ENCODE data around the gene GPR108.

The GPR108 gene

DNA sequence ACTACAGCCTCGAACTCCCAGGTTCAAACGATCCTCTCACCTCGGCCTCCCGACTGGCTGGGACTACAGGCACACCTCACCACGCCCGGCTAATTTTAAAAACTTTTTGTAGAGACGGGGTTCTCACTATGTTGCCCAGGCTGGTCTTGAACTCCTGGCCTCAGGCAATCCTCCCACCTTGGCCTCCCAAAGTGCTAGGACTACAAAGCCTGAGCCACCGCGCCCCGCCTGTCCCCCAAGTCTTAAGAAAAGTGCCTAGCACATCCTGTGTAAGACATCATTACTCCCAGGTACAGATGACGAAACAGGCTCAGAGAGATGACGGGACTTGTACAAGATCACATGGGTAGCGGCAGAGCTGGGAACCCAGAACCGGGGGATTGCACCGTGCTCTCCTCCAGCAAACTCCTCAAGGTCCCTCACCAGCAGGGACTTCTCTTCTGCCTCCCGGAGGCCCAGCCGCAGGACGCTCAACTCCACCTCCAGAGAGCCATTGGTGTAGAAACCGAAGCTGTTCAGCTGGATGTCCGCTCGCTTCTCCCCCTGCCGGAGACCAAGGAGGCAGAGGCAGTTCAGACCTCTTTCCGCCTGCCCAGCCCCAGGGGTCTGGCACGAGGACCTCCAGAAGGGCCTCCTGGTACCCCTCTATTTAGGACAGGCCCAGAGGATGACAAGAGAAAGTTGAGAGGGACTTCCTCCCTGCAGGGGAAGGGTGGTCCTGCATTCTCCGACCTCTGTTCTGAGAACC is 1.0 kb downstream of the GPR108 start:
- DNase-seq: peak; percentile 86

GRCh38 chr19:6735181-6735911 is 2.0 kb downstream of the GPR108 start:
- no peak for DNase-seq

GRCh38 chr19:6734096-6734696 is 3.2 kb downstream of the GPR108 start:
- DNase-seq: no peak

DNA sequence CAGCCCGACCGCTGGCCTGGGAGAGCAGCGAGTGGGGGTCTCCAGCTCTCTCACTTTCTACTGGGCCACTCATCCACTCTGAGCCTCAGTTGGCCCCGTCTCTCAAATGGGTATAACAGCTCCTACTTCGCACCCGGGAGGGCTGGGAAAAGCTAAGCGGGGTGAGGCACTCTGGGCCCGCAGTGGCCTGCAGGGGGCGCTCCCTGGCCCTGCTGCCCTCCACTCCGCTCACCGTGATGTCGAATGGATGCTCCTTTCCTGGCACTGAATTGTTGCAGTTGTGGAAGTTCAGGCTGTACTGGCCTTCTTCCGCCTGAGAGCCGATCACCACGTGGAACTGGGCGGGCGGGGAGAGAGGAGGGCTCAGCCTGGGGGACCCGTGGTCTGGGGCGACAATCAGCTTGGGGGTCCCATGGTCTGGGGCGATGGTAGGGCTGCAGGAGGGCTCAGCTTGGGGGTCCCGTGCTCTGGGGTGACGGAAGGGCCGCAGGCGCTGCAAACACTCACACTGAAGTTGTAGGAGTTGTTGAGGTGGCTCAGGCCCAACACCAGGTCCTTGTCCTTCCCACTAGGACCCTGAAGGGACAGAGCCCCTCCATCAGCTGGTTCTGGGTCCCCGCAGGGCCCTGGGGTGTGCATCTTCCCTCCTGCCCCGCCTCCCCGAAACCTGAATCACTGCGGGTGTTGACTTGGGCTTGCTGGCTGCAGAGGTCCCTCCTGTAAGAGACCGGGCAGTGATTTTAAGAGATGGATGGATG is 3.9 kb downstream of the GPR108 start:
- no peak for DNase-seq

DNA sequence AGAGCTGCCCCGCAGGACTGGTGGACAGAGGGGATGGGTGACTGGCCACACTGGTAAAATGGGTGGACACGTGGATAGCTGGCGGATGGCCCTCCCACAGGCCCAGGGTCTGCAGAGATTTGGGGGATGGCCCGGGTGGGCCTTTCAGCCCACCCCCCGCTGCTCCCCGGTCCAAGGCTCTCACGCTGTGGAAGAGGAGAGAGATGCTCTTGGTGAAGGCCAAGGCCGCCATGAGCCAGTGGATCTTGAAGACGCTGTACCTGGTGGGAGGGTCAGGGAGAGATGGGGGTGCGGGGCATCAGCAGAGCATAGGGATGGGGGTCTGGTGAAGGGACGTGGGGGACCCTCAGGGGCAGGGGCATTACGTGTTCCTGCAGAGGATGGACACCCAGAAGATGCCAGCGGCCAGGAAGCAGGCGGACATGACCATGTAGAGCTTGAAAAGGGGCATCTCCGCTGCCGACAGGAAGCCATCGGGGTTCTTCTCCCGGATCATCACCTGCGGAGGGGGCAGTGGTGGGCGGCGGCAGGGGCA is 4.5 kb downstream of the GPR108 start:
- no peak for DNase-seq

GRCh38 chr19:6731822-6732221 is 5.6 kb downstream of the GPR108 start:
- no peak for DNase-seq

DNA sequence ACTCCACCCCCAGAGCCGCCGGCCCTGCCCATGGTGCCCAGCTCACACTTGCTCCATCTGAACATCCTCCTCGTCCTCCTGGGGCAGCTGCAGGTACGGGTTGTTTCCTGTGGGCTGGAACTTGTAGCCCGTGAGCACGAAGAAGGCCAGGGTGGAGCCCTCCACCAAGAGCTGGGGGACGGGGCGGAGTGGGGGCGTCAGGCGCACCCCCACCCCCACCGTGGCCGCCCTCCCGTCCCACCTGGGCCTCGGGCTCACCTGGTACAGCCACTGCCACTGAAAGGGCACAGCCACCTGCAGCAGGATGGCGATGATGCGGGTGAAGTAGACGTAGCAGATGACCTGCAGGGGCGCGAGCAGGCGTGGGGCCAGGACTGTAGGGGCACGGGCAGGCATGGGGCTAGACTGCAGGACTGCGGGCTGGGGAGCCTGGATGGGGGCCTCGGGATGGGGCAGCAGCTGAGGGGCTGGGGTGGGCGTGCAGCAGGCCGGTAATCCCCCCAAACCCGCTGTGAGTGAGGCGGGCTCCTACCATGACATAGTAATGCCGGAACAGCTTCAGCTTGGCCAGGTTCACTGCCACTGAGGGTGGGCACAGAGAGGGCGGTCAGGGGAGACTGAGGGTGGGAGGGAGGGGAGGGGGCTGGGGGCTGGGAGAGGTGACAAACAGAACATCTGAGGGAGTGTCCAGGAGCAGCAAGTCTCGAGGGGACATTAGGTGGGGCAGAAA is 6.3 kb downstream of the GPR108 start:
- DNase-seq: no peak

DNA sequence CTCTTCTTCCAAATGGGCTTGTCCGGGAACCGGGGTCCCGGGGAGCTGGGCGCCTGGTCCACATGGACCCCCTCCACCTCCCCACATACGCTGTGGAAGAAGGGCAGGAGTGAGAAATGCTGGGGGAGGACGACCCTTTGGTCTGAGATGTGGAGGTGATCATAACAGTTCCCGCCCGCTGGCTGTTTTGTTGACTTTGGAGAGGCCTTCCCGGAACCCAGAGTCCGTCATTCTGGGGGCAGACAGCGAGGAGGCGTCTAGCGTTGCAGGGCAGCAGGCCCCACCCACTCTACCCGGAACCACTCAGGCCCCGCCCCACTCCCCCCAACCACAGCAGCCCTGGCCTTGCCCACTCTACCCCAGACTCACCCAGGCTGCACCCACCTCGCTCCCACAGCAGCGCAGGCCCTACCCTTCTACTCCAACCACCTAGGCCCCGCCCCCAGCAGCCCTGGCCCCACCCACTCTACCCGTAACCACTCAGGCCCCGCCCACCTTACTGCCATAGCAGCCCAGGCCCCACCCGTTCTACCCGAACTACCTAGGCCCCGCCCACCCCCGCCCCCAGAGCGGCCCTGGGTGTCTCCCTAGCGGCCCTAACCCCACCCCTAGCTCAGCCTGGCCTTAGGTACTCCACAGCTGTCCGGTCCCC is 7.1 kb downstream of the GPR108 start:
- DNase-seq: peak; percentile 25

DNA sequence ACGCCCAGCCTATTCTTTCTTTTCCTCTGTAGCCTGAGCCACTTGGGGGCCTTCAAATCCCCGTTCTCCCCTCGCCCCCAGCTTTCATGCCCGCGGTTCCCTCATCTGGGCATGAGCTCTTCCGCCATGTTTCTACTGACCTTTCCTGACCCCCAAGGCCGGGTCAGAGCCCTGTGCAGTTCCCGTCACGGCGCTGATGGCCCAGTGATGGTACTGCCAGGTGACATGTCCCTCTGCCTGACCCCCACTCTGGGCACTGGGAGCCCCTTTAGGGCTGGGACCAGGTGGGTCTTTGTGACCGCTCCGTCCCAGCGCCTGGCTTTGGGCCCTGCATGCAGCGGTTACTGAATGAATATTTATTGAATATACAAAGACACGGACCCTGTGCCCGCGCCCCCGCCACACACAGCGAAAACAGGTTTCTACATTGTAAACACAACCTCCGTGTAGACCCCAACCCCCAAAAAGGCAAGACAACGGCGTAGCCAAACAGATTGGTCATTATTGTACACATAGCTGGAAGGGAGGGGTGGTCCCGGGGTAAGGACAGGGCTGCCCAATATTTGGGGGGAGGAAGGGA is 7.7 kb downstream of the GPR108 start:
- no peak for DNase-seq

GRCh38 chr19:6728346-6728745 is 9.0 kb downstream of the GPR108 start:
- no peak for DNase-seq

- DNase-seq: no peak
These were observed 11.7 kb downstream of the GPR108 start for GRCh38 chr19:6725513-6726231.

DNA sequence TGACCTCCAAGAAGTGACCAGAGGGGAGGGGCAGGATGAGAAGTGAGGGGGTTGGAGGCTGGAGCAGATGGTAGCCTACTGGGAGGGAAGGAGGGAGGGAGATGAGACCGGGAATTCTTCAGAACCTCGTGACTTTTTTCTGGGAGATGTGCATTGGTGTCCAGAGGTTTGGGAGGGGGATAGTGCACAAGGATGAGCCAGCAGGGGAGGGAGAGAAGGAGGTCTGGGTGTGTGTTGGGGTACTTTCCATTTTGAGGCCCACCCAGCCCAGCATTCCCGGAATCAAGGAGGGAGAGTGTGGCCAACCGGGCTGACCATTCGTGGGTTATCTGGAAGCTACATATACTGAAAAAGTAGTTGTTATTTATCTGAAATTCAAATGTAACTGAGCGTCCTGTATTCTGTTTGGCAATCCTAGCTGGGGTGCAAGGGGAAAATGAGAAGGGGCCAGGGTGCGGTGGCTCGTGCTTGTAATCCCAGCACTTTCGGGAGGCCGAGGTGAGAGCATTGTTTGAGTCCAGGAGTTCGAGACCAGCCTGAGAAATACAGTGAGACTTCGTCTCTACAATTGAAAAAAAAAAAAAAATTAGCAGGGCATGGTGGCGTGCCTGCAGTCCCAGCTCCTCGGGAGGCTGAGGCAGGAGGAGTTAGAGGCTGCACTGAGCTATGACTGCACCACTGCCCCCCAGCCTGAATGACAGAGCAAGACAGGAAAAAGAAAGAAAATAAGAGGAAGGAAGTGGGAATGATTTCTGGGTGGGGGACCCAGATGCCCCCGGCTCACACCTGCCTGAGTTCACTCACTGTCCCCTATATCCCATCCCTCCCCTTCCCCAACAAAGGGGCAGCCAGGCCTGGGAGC is 12.5 kb downstream of the GPR108 start:
- no peak for DNase-seq

- no peak for DNase-seq
These were observed 13.6 kb downstream of the GPR108 start for GRCh38 chr19:6723738-6724137.

GRCh38 chr19:6723108-6723618 is 14.2 kb downstream of the GPR108 start:
- no peak for DNase-seq

DNA sequence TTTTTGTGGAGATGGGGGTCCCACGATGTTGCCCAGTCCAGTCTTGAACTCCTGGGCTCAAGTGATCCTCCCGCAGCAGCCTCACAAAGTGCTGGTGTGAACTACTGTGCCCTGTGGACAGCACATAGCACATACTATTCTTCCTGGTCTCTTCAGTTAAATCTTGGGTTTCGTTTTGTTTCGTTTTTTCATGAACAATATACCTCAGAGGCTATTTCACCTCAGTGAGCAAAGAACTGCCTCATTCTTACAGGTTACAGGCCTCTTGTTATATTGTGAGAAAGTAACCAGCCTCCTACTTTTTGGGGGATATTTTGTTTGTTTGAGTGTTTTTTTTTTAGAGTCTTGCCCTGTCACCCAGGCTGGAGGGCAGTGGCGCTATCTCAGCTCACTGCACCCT is 15.6 kb downstream of the GPR108 start:
- no peak for DNase-seq

- no peak for DNase-seq
These were observed 16.3 kb downstream of the GPR108 start for GRCh38 chr19:6721138-6721474.

GRCh38 chr19:6720369-6721137 is 16.8 kb downstream of the GPR108 start, which contains the start of gene C3:
TSS of gene C3 (minus strand) at chr19:6720650. CDS start at chr19:6720589, 61 bp downstream.
- no peak for DNase-seq

DNA sequence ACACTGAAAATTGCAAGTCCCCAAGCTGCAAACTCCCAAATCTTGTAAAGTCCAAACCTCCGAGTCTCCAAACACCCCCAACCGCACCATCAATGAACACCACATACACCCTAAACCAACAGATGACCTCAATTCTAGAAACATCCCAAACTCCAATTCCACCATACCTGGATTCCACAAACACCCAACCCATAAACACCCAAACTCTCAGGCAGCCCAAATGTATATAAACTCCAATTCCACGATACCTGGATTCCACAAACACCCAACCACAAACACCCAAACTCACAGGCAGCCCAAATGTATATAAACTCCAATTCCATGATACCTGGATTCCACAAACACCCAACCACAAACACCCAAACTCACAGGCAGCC is 17.4 kb downstream of the GPR108 start:
- no peak for DNase-seq

GRCh38 chr19:6719540-6719861 is 17.9 kb downstream of the GPR108 start:
- no peak for DNase-seq
